Right atrium auricular region (tissue), 2 donors: ENCODE results near the gene LGI2. TPM values are rescaled to one million over a fixed set of nuclear protein-coding genes. Genes with fewer than 3 reads are reported as not detected.
"Not testable (repeated sequence)": the region's sequence is repeated elsewhere in the genome, so short reads cannot be mapped to it uniquely, and the experiment has no call there.

Source experiments
- DNase-seq: peaks from one replicate; pipeline ENCODE4 v3.0.0-alpha.2; 2019; ENCODE audit warnings: low spot score
- H3K27ac ChIP-seq, 2 donors: fragments of 200-600 bp; sonication (generic); 1 replicate in 1 of 2; 2 replicates in 1 of 2; pipeline ENCODE4 v1.5.1; 2016 to 2019
- H3K27me3 ChIP-seq, 2 donors: fragments of 200-600 bp; sonication (generic); one replicate each; pipeline versions ENCODE4 v1.5.1 to v1.6.0; 2017 to 2019
- H3K36me3 ChIP-seq: fragments of 200-600 bp; sonication (generic); one replicate; pipeline ENCODE4 v1.5.1; 2016
- H3K4me1 ChIP-seq, 2 donors: fragments of 200-600 bp; sonication (generic); one replicate each; pipeline versions ENCODE4 v1.5.1 to v1.6.0; 2017 to 2019
- H3K4me3 ChIP-seq, 2 donors: fragments of 200-600 bp; sonication (generic); 1 replicate in 1 of 2; 2 replicates in 1 of 2; pipeline ENCODE4 v1.5.1; 2017 to 2019; ENCODE audit warnings: mild to moderate bottlenecking in 1 of 2, moderate library complexity in 1 of 2
- H3K9me3 ChIP-seq, 2 donors: fragments of 200-600 bp; sonication (generic); one replicate each; pipeline ENCODE4 v1.5.1; 2019
- CTCF ChIP-seq, 2 donors: fragments of 200-600 bp; sonication (generic); IDR thresholded peaks; one replicate each; pipeline ENCODE4 v1.5.1; 2019; ENCODE audit warnings: antibody characterized with exemption in 2 of 2
- total RNA-seq, 2 donors: library from RNA; depleted of rRNA; stranded (reverse); fragments of >200 nt; gene quantifications; one replicate each; pipeline ENCODE4 v1.1.0, GENCODE V29; 2016

LGI2 gene
- total RNA-seq, 2 donors from 2014 or later = 1.1 to 1.9 TPM

- DNase-seq = no peak
- no peak overlapping the region for H3K27ac ChIP-seq
- H3K4me1 ChIP-seq = no peaks in the 10 kb centered on the region
- no peaks in the 10 kb centered on the region for H3K27me3 ChIP-seq
- no peaks in the 10 kb centered on the region for H3K9me3 ChIP-seq
- H3K4me3 ChIP-seq = no peak overlapping the region
- TF ChIP-seq CTCF (IDR thresholded peaks at IDR 0.05) = no peak
- no peaks in the 10 kb centered on the region for H3K36me3 ChIP-seq
These were observed 39.8 kb upstream of the LGI2 start for GRCh38 chr4:25070545-25070944.

- H3K4me3 ChIP-seq = no peak overlapping the region
- no peaks in the 10 kb centered on the region for H3K27me3 ChIP-seq
- no peak for TF ChIP-seq CTCF (IDR thresholded peaks at IDR 0.05)
- DNase-seq = no peak
- no peaks in the 10 kb centered on the region for H3K4me1 ChIP-seq
- H3K27ac ChIP-seq = no peak overlapping the region
- no peaks in the 10 kb centered on the region for H3K36me3 ChIP-seq
- H3K9me3 ChIP-seq = no peaks in the 10 kb centered on the region
These were observed 38.3 kb upstream of the LGI2 start for GRCh38 chr4:25069014-25069413.

GRCh38 chr4:25068386-25068785, 37.6 kb upstream of the LGI2 start:
- no peaks in the 10 kb centered on the region for H3K27me3 ChIP-seq
- H3K9me3 ChIP-seq = no peaks in the 10 kb centered on the region
- no peak overlapping the region for H3K27ac ChIP-seq
- no peaks in the 10 kb centered on the region for H3K4me1 ChIP-seq
- TF ChIP-seq CTCF (IDR thresholded peaks at IDR 0.05) = no peak
- no peak overlapping the region for H3K4me3 ChIP-seq
- DNase-seq = no peak
- no peaks in the 10 kb centered on the region for H3K36me3 ChIP-seq

- Histone ChIP-seq H3K4me1 (no peaks in the 10 kb centered on the region), H3K9me3 (no peaks in the 10 kb centered on the region), H3K36me3 (no peaks in the 10 kb centered on the region), H3K27me3 (no peaks in the 10 kb centered on the region), H3K4me3 (no peak overlapping the region), H3K27ac (no peak overlapping the region)
- no peak for TF ChIP-seq CTCF (IDR thresholded peaks at IDR 0.05)
- no peak for DNase-seq
These were observed 35.3 kb upstream of the LGI2 start for GRCh38 chr4:25065932-25066590.

- no peaks in the 10 kb centered on the region for H3K4me1 ChIP-seq
- no peaks in the 10 kb centered on the region for H3K9me3 ChIP-seq
- no peaks in the 10 kb centered on the region for H3K27me3 ChIP-seq
- H3K4me3 ChIP-seq = no peak overlapping the region
- no peak for TF ChIP-seq CTCF (IDR thresholded peaks at IDR 0.05)
- no peak overlapping the region for H3K27ac ChIP-seq
- no peaks in the 10 kb centered on the region for H3K36me3 ChIP-seq
- DNase-seq = no peak
These were observed 34.7 kb upstream of the LGI2 start for GRCh38 chr4:25065431-25065858.

GRCh38 chr4:25064447-25064846, 33.7 kb upstream of the LGI2 start:
- not testable (repeated sequence) for H3K27me3 ChIP-seq, H3K27ac ChIP-seq, DNase-seq, H3K9me3 ChIP-seq, H3K4me1 ChIP-seq, H3K4me3 ChIP-seq, H3K36me3 ChIP-seq
